A673 (cell line): ENCODE measurements around the gene FSTL4. TPM values are rescaled to one million over a fixed set of nuclear protein-coding genes. Genes with fewer than 3 reads are reported as not detected.

Experiments
- BruUV-seq: library from RNA; stranded (reverse); fragments of 400-500 nt; replicated peaks from 2 replicates; lab custom pipeline; 2021; lab: Mats Ljungman, UMichigan
- CTCF ChIA-PET: fragments of 300-600 bp; sonication (Branson Sonifier 250); formaldehyde crosslinking; loops from one replicate; lab custom pipeline; 2022; ENCODE audit warnings: antibody characterized with exemption; lab: Charles Lee
- POLR2A ChIA-PET: fragments of 300-600 bp; sonication (Branson Sonifier 250); formaldehyde crosslinking; loops from one replicate; lab custom pipeline; 2022; ENCODE audit warnings: antibody characterized with exemption; ENCODE audit not compliant: low non-redundant PET; lab: Charles Lee
- DNase-seq: peaks from one replicate; pipeline ENCODE4 v3.0.0-alpha.2; 2015; ENCODE audit warnings: low spot score
- H3K27ac ChIP-seq: fragments of 200-600 bp; sonication (generic); 2 replicates; pipeline ENCODE4 v1.5.1; 2016; ENCODE audit warnings: mixed run types, low read depth, mild to moderate bottlenecking, mixed read lengths, antibody characterized with exemption, low read length; ENCODE audit not compliant: poor library complexity, severe bottlenecking
- H3K27me3 ChIP-seq: fragments of 200-600 bp; sonication (generic); replicated peaks from 2 replicates; pipeline ENCODE4 v1.6.1; 2017; ENCODE audit warnings: mixed run types, low read depth, mild to moderate bottlenecking, mixed read lengths, antibody characterized with exemption, low read length; ENCODE audit not compliant: insufficient read depth, poor library complexity
- H3K36me3 ChIP-seq: fragments of 200-600 bp; sonication (generic); 2 replicates; pipeline ENCODE4 v1.6.1; 2016; ENCODE audit warnings: mixed run types, mild to moderate bottlenecking, mixed read lengths, antibody characterized with exemption, low read length; ENCODE audit not compliant: insufficient read depth, poor library complexity, severe bottlenecking
- H3K4me1 ChIP-seq: fragments of 200-600 bp; sonication (generic); 2 replicates; pipeline ENCODE4 v1.6.1; 2017; ENCODE audit warnings: mixed run types, mild to moderate bottlenecking, mixed read lengths, antibody characterized with exemption, low read length; ENCODE audit not compliant: insufficient read depth, poor library complexity, severe bottlenecking
- H3K4me3 ChIP-seq: fragments of 200-600 bp; sonication (generic); 2 replicates; pipeline ENCODE4 v1.5.1; 2016; ENCODE audit warnings: low read depth, mixed run types, mild to moderate bottlenecking, mixed read lengths, low read length; ENCODE audit not compliant: poor library complexity, severe bottlenecking
- H3K9me3 ChIP-seq: fragments of 200-600 bp; sonication (generic); 2 replicates; pipeline ENCODE4 v1.6.1; 2016; ENCODE audit warnings: mixed run types, low read depth, mild to moderate bottlenecking, mixed read lengths, antibody characterized with exemption, low read length; ENCODE audit not compliant: poor library complexity, severe bottlenecking
- CTCF ChIP-seq: fragments of 300-800, 200-600 bp; sonication (generic); conservative IDR thresholded peaks from 2 replicates; pipeline ENCODE4 v1.5.1; 2017; ENCODE audit warnings: low read depth, mild to moderate bottlenecking, antibody characterized with exemption, low read length, moderate library complexity, mixed read lengths
- EZH2 ChIP-seq: fragments of 200-600 bp; sonication (generic); IDR thresholded peaks from 2 replicates; pipeline ENCODE4 v1.6.1; 2017; ENCODE audit warnings: borderline replicate concordance, low read depth, mild to moderate bottlenecking, mixed read lengths, antibody characterized with exemption, low read length; ENCODE audit not compliant: poor library complexity, severe bottlenecking
- intact Hi-C: fragments of 100-400 bp; cut with micrococcal nuclease; formaldehyde crosslinking; loops from one replicate; pipeline ENCODE4 v1.10.0; 2022; ENCODE audit not compliant: unreplicated experiment
- total RNA-seq: library from RNA; stranded (reverse); gene quantifications from 2 replicates; pipeline ENCODE4 v1.2.3, GENCODE V29; 2021

The FSTL4 gene
- total RNA-seq, 1 experiment from 2014 or later = 0.86 TPM

- H3K4me1 ChIP-seq = no peaks in the 10 kb centered on the region
- CTCF ChIA-PET = no interaction called here
- intact Hi-C loops = no loop called here
- TF ChIP-seq CTCF = no peak
- TF ChIP-seq EZH2 = no peak
- POLR2A ChIA-PET = no interaction called here
- H3K36me3 ChIP-seq = no peaks in the 10 kb centered on the region
- BruUV-seq = no TSS peak
- H3K27ac ChIP-seq = no peak overlapping the region
- H3K27me3 ChIP-seq = peaks cover 3% of the 10 kb centered on the region
- no peaks in the 10 kb centered on the region for H3K9me3 ChIP-seq
- no peak for DNase-seq
- H3K4me3 ChIP-seq = no peak overlapping the region
These were observed 255.9 kb downstream of the FSTL4 start for GRCh38 chr5:133356396-133356983.

DNA sequence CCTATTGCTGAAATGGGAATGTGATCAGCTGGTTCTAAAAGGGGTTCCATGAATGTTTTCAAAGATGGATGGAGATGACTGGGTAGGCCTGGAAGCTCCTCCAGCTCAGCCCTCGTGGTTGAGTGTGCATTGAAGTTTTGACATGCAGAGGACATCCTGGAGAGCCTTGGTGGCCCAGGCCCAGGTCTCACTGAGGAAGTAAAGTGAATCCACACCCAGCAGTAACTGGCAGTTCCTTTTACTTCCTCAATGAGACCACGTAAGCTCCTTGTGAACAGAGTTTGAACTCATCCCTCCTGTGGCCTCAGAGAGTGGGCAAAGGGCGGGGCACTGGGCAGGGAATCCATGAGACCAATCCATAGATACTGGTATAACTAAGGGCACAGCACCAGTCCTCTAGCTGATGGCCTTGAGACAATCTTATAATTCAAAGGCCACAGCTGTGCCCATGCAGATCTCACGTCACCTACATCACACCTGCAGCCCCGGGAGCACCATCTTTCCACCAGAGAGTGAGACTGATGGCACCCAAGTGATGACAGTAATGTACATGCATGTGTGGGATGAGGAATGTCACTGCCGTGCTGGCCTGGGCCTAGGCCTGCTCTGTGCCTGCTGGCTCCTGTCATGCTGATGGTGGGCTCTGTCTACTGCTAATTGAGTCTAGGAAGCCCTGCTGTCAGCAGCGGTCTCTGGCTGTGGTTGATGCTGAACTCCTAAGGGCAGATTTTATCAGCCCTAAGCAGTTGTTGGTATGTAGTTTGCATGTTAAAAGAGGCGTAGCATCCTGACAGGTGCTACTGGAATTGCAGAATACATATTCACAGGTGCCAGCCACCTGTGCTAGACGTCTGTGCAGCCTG lies 257.8 kb downstream of the FSTL4 start:
- ChIA-PET POLR2A (no interaction called here), CTCF (no interaction called here)
- DNase-seq = no peak
- no peaks in the 10 kb centered on the region for H3K36me3 ChIP-seq
- H3K4me3 ChIP-seq = no peak overlapping the region
- TF ChIP-seq EZH2 (no peak), CTCF (no peak)
- no TSS peak for BruUV-seq
- intact Hi-C loops = no loop called here
- no peaks in the 10 kb centered on the region for H3K27me3 ChIP-seq
- no peak overlapping the region for H3K27ac ChIP-seq
- no peaks in the 10 kb centered on the region for H3K4me1 ChIP-seq
- no peaks in the 10 kb centered on the region for H3K9me3 ChIP-seq

- no peak overlapping the region for H3K27ac ChIP-seq
- H3K4me3 ChIP-seq = no peak overlapping the region
- intact Hi-C loops = no loop called here
- BruUV-seq = no TSS peak
- no peaks in the 10 kb centered on the region for H3K4me1 ChIP-seq
- ChIA-PET CTCF (no interaction called here), POLR2A (no interaction called here)
- TF ChIP-seq CTCF (no peak), EZH2 (no peak)
- no peaks in the 10 kb centered on the region for H3K36me3 ChIP-seq
- no peak for DNase-seq
- no peaks in the 10 kb centered on the region for H3K9me3 ChIP-seq
- H3K27me3 ChIP-seq = no peaks in the 10 kb centered on the region
These were observed 258.6 kb downstream of the FSTL4 start for GRCh38 chr5:133353741-133354140.
